Amniotic epithelial cell (primary cell): ENCODE results near the gene TP53I11.
A peak's percentile ranks its signal among the peaks of the same experiment; 100 is the strongest.

Experiments used
- DNase-seq: peaks from one replicate; pipeline ENCODE4 v3.0.0-alpha.2; 2010; ENCODE audit warnings: low read depth

The TP53I11 gene, protein sequence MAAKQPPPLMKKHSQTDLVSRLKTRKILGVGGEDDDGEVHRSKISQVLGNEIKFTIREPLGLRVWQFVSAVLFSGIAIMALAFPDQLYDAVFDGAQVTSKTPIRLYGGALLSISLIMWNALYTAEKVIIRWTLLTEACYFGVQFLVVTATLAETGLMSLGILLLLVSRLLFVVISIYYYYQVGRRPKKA

GRCh38 chr11:44950625-44951476, at the start of gene TP53I11:
TP53I11 (minus strand) TSS chr11:44950883; CDS start chr11:44938335, 12,548 bp downstream.
- peak; percentile 43 for DNase-seq

GRCh38 chr11:44999068-44999467, 48.4 kb upstream of the TP53I11 start:
- no peak for DNase-seq

GRCh38 chr11:44998051-44998450, 47.4 kb upstream of the TP53I11 start:
- DNase-seq = no peak

- no peak for DNase-seq
Measured at GRCh38 chr11:44997566-44997965, 46.9 kb upstream of the TP53I11 start.

DNA sequence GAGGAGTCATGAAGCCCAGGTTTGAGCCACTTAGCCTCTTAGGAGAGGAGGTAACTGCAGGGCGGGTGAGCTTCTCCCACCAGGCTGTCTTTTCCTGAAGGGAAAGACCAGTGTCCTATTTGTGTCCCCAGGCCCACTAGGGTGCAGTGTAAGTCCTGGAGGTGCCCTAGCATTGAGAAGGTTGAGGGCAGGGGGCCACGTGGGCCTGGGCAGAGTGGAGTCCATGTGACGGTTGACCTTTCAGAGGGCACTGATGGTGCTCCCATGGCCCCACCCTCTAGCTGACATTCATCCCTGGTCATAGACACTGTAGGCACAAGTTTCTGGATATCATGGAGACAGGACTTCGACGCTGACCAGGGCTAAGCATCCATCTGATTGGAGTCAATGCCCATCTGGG, 44.1 kb upstream of the TP53I11 start:
- DNase-seq = no peak

- DNase-seq = no peak
Measured at GRCh38 chr11:44993971-44994704, 43.5 kb upstream of the TP53I11 start.

DNA sequence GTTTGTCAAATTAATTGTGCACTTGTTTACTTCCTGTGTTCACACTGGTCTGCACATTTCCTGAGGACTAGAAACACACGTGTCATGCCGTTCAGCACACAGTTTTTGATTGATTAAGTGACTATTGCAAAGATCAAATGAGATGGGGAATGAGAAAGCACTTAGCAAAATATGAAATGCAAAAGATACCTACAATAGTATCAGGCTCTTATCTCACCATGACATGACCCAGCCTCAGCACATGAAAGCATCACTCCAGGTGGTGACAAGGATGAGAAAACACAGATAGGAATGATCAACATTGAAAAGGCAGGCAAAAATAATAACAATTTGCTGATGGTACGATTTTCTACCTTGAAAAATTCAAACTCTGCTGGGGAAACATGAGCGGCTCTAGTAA, 42.1 kb upstream of the TP53I11 start:
- no peak for DNase-seq

DNA sequence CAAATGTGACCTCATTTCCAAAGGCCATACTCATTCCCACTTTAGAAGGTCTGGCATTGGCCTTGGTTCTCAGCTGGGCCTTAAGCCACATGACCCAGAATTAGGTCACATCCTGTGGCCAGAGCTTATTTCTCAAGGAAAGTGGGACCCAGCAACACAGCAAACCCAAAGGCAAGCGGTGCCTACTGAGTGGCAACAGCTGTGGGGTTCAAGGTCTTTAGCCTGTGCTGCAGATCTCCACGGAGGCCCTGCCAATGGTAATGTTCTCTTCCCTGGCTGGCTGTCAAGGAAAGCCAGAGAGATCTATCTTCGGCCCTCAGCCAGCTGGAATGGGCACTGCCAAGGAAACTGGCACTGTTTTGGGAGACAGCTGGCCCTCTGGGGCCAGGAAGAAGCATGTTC, 41.5 kb upstream of the TP53I11 start:
- no peak for DNase-seq

GRCh38 chr11:44990665-44991064, 40.0 kb upstream of the TP53I11 start:
- no peak for DNase-seq

- DNase-seq = no peak
Measured at GRCh38 chr11:44989831-44990566, 39.3 kb upstream of the TP53I11 start.

GRCh38 chr11:44988981-44989635, 38.4 kb upstream of the TP53I11 start:
- DNase-seq = no peak

DNA sequence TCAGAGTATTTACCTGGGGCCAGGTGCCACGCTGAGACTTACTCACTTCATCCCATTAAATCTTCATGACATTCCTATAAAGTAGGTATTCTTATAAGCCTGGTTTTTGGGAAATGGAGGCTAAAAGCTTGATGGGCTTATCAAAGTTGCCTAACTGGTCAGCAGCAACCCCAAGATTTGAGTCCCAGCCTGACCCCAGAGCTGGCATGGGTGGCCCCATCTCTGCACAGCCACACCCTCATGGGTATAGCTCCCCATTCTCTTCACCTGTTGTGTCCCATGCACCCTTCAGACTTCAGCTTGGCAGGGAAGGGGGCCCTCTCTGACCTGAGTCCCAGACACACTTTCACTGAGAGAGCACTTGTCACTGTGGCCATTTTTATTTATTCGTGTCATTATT, 37.4 kb upstream of the TP53I11 start:
- DNase-seq = no peak

DNA sequence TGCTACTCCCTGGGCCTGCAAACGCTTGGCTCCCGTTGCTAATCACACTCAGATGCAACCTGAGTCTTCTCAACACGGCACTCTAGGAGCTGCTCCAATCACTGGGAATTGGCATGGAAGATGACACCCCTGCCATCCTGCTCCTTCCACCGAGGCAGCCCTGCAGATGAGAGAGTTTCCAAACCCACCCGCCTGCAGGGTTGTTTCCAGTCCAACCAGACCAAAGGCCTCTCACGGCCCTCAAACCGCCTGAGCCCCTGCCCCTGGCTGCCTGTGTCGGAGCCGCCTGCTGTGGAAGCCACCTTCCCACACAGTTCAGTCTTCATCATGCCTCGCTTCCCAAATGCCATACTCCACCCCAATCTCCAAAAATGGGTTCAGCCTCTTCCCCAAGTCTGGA, 36.8 kb upstream of the TP53I11 start:
- no peak for DNase-seq

DNA sequence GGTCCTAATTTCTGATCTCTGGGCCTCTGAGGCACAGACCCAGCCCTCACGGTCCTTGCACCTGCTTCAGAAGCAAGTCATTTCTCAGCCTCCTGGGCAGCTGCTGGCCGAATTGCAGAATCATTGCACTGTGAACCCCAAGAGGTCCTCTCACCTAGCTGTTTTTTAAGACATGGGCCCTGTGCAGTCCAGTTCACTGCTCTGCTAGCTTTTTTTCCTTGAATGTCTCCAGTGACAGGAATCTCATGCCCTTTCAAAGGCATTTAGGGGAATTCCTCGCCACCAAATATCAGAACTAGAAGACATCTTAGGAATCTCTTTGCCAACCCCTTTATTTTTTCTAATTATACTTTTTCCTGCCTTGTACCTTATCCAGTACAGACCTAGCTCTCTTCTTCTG, 35.6 kb upstream of the TP53I11 start:
- DNase-seq = no peak

- DNase-seq = no peak
Measured at GRCh38 chr11:44985721-44986120, 35.0 kb upstream of the TP53I11 start.

DNA sequence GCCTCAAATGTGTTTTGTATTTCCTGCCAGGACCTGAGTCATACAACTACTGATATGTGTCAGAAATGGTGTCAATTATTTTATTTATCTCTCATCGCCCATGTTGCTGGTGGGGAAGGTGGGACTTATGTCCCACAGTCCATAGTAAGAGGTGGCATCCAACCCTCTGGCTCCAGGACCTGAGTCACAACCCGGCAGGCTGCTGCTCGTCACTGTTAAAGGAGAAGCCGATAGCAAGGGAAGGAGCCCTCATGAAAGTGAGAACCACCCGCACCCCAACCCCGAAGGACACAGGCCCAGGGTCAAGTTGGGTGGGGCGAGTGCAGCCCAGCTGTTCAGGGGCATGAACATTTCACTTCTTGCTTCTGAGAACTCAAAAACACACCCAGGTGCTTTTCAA, 33.1 kb upstream of the TP53I11 start:
- no peak for DNase-seq

GRCh38 chr11:44982496-44983062, 31.9 kb upstream of the TP53I11 start:
- DNase-seq = no peak

DNA sequence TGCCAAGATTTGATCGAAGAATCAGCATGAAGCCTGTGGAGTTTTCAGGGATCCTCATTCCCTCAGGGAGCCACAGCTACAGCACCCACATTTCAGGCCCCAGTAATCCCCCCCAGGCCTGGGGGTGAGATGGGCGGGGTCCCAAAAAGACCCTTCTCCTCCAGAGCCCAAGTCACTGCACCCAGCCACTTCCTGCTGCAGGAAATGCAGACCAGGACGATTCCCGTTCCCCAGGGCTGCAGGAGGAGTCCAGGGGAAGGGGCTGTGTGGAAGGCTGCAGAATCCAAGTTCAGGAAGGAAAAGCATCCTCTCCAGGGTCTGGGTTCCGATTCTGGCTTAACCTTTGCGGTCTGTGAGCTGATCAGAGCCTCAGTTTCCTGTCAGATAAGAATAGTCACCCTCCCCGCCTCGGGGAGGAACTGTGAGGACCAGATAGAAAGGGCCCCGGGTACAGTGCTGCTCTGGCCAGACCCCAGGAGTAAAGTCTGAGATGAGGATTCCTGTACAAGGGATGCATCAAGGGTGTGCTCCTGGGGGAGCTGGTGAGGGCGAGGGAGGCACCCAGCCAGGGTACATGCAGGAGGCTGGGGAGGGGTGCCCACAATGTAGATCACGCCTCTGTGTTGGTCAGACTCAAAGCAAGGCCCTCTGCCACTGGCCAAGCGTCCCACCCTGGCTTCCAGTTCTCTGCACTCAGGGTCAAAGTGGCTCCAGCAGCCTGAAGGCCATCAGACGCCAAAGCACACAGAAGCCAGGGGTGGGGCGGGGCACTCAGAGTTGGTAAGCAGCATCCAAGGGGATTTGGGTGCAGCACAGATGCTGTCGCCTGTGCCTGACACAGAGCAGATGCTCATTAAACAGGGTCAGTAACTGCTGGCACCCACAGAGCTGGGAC, 30.1 kb upstream of the TP53I11 start:
- DNase-seq = no peak

DNA sequence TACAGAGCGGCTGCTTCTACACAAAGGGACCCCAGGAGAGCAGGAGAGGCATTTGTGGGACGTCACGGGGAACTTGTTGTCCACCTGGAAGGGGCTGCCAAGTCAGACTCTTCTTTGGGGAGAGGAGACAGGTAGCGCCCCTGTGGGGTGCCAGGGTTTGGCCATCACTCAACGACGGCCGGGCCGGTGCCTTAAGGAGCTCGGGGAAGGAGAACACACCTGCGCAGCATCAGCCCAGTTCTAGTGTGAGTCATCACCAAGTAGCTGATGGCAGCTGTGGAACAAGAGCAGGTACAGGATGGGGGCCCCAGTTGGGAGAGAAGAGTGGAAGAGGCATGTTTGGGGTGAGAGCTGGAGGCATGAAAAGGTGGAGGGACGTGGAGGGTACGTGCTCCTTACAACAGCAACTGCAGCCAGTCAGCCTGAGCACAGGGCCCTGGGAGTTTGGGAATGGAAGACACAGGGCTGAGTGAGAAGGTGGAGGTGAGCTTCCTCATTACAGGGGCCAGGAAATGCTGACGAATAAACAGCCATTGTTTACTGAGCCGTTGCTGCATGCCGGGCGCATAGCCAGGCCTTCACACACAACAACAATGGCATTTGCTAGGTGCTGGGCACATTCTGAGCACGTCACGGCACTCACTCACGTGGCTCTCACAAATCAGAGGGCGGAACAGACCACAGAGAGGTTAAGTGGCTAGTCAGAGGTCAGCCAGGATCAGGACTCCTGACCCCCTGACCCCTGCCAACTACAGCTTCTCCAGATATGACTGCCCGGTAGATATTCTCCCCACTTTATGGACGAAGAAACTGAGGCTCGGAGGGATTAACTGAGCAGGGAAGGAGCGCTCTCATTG, 29.1 kb upstream of the TP53I11 start:
- no peak for DNase-seq
